Measurements from ENCODE around the gene SPAAR.
A peak's percentile ranks its signal among the peaks of the same experiment; 100 is the strongest.
"Not testable (repeated sequence)": the region's sequence is repeated elsewhere in the genome, so short reads cannot be mapped to it uniquely, and the experiment has no call there.

The SPAAR gene

GRCh38 chr9:35909274-35909673 lies at the start of gene SPAAR:
Gene SPAAR, plus strand, starts transcription at chr9:35909490. Its CDS starts 974 bp downstream, at chr9:35910464.
- no peak for DNase-seq

DNA sequence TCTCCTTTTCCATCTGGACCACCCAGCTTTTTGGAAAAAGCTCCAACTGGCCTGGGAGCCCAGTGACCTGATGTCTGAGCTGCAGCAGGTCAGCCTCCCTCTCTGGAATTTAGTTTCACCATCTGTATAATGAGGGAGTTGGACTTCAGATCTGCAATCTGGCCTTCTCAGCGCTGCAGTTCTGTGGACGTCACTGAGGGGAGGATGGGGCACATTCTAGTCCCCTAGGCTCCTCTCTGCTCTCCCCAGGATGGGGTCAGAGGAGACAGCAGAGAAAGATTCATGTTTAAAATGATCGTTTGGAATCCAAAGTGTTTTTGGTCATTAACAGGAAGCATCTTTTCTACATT lies 49.3 kb upstream of the SPAAR start:
- no peak for DNase-seq

GRCh38 chr9:35861161-35861897 lies 48.0 kb upstream of the SPAAR start:
- DNase-seq: no peak

DNA sequence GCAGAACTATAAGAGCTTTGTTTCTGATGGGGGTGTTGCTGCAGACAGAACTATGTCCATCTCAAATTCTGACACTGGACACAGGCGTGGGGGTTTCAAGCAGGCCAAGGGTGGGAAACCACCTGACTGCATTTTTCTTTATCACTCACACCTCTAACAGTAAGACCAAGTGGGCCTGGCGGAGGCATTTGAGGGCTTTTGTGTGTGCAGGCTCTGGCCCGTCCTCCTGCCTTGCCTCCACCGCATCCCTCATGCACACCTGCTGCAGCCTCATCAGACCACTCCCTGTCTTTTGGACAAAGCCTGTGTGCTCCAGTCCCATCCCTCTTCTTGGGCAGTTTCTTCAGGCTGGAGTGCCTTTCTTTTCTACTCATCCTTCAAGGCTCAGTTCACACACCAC lies 47.0 kb upstream of the SPAAR start:
- no peak for DNase-seq

DNA sequence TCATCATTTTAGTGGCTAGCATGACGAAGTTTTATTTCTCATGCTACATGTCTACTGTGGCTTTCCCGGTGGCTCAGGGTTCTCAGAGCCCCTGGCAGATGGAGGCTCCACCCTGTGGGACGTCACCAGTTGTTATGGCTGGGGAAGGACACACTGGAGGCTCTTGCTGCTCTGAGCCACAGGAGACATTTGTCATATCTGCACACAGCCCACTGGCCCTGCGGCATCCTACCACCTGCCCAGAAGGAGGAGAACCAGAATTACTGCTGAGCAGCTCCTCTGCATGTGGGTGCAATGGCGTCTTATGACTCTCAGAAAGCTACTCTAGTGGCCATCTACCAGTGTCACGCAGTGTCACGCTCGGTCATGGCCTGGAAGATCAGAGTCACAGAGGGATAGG lies 45.7 kb upstream of the SPAAR start:
- DNase-seq: no peak

DNA sequence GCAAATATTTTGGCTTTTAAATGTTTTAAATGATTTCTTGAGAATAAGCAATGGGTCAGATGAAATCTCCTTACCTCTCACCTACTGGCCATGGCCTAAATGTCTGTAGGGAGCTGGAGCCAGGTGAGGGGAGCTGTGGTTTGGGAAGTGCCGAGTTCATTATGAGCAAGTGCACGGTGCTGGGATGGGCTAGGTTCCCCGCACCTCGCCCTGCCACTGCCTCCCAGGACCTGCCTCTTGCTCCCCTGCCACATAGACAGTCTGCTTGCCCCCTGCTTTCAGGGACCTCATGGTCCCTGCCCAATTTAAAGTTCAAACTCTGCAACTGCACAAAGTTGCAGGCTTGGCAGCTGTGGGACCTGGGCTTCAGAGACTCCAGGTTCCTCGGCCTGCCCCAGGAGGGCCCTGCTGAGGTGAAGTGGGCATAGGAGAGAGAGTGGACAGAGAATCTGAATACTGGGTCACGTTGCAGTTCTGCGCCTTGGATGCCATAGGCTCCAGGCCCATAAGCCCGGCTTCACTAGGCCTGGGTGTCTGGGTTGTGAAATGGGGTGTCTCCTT lies 44.5 kb upstream of the SPAAR start:
- no peak for DNase-seq

GRCh38 chr9:35867538-35867937 lies 41.8 kb upstream of the SPAAR start:
- no peak for DNase-seq

DNA sequence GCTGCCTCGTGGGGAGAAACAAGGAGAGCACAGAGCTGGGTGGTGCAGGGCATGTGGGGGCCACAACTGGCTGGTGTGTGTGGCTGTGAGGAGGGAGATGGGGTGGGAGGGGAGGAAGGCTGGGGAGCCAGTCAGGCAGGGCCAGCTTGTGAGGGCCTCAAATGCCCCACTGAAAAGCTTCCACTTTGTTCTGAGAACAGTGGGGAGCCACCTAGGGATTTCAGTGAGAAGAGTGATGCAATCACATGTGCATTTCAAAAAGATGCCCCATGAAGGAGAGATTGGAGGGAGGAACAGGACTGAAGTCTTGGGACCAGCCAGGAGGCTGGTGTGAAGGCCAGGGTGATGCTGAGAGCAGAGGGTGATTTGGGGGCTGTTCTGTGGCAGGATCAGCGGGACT lies 40.4 kb upstream of the SPAAR start:
- DNase-seq: no peak

- DNase-seq: no peak
Measured at GRCh38 chr9:35869621-35870216, 39.6 kb upstream of the SPAAR start.

DNA sequence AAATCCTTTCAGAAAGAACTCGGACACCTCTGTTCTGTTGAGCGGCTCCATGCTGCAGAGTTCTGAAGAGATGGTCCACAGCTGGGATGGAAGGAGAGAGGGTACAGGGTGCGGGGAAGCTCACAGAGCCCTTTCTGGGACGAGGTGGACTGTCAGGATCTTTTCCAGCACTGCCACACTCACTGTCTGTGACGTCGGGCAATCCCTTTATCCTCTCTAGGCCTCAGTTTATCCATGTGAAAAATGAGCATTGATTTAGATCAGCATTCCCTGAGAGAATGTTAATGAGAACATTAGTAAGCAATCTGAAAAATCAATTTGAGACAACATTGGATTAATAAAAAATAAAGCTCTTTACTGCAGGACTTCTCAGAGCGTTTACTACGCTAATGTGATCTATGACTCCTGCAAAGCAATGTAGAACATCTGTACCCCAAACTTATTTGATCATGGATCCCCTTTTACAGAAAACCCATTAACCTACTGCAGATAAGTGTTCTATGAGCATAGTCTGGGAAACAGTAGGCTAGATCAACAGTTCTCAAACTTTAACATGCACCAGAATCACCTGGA lies 38.9 kb upstream of the SPAAR start, which contains the start of gene OR13J1:
Gene OR13J1 (minus strand): TSS at position 51 of the 573 bp plus-strand sequence. CDS start 0 bp downstream, at position 51.
- no peak for DNase-seq

DNA sequence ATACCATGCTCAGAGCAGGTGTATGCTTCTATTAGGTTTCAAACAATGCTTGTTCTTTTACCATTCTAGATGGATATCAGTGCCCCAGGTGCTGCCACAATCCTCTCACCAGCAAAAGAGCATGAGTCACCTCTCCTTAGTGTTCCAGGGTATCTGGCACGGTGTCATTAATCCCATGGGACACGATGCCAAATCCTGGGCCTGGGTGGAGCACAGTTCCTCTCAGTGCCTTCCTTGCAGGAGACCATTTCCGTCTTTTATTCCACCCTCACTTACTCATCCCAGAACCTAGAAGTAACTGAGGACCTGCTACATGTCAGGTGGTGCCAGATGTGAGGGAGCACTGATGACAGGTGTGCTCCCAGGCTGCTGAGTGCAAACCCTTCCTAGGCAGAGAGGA lies 37.7 kb upstream of the SPAAR start:
- no peak for DNase-seq

DNA sequence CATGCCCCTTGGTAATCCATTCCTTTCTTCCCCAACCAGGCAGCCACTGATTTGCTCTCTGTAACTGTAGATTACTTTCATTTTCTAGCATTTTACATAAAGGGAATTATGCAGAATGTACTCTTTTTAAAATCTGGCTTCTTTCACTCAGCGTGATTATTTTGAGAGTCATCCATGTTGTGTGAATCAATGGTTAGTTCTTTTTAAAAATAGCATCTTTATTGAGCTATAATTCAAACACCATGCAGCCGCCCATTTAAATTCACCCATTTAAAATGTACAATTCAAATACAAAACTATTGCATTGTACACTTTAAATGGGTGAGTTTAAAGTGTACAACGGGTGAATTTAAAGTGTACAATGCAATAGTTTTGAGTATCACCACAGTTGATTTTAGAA lies 36.8 kb upstream of the SPAAR start:
- no peak for DNase-seq

DNA sequence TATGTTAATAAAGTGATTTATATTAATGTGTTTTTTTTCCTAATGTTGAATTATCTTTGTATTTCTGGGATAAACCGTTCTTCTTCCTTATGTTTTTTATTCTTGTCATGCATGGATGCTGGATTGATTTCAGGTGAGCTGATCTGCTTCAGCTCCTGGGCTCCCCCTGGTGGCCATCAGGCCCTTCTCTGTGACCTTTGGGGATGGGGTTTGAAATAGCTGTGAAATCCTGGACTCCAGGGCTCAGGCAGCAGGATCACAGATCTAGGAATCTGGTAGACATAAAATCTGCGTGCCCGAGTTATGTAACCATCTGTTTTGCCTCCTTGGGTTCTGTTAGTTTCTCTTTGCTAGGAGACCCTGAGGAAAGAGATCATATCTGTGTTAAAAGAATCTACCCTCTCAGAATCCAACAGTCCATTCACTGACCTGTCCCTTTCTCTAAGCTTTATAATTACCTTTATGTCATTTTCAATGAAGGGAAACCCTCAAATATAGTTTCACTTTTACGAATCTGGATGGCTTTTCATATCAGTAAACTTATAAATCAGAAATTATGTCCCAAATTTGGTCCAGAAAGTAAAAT lies 26.9 kb upstream of the SPAAR start:
- peak; percentile 71 for DNase-seq

- DNase-seq: no peak
Measured at GRCh38 chr9:35882996-35883395, 26.3 kb upstream of the SPAAR start.

GRCh38 chr9:35884908-35885307 lies 24.4 kb upstream of the SPAAR start:
- DNase-seq: not testable (repeated sequence)

GRCh38 chr9:35891646-35892045 lies 17.6 kb upstream of the SPAAR start:
- DNase-seq: no peak

DNA sequence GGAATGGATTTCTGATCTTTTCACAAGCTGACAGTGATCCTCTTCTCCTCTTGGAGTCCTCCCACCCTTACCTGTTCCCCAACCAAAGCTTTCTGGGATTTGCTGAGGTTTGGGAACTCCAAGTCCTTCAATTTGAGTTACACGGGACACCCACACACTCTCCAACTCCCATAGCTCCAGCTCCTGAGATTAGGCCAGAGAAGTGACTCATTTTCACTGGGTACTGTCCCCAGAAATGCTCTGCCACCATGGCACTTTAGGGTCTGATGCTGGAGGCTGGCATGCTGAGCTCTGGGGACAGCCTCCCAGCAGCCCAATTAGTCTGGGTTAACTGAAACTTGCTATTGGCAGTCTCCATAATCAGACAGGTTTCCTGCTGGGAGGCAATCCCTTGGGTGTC lies 17.2 kb upstream of the SPAAR start:
- DNase-seq: no peak

DNA sequence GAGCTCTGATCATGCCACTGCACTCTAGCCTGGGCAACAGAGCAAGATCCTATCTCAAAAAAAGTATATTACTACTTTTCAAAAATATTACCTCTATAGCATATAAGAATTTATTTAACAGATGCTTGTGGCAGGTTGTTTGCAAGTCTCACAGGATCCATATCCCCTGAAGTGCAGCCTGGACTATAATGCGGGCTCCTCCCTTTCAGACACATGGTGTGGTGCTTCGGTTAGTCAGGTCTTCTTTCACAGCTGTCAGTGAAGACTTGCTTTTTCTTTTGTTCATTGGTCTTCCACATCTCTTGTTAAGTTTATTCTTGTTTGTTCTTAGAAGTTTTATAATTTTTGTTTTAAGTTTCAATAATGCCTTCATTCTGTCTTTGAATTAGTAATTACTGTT lies 12.7 kb upstream of the SPAAR start:
- no peak for DNase-seq

DNA sequence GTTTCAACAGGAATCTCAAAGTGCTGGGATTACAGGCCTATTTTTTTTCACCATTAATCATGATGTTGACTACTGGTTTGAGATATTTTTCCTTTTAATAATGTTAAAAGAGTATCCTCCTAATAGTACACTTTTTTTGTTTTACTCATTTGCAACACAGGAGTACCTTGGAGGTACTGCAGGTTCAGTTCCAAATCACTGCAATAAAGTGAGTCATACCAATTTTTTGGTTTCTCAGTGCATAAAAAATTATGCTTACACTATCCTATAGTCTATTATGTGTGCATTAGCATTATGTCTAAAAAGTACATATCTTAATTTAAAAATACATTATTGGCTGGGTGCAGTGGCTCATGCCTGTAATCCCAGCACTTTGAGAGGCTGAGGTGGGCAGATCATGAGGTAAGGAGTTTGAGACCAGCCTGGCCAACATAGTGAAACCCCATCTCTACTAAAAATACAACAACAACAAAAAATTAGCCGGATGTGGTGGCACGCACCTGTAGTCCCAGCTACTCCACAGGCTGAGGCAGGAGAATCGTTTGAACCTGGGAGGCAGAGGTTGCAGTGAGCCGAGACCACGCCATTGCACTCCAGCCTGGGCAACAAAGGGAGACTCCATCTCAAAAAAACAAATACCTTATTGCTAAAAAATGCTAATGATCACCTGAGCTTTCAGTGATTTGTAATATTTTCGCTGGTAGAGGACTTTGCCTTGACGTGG lies 11.8 kb upstream of the SPAAR start:
- DNase-seq: not testable (repeated sequence)

DNA sequence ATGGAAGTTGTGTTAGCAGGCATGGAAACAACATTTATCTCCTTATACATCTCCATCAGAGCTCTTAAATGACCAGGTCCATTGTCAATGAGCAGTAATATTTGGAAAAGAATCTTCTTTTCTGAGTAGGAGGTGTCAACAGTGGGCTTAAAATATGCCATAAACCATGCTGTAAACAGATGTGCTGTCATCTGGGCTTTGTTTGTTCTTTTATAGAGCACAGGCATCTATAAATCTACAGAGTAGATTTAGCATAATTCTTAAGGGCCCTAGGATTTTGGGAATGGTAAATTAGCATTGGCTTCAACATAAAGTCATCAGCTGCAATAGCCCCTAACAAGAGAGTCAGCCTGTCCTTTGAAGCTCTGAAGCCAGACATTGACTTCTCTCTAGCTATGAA lies 11.0 kb upstream of the SPAAR start:
- DNase-seq: no peak

DNA sequence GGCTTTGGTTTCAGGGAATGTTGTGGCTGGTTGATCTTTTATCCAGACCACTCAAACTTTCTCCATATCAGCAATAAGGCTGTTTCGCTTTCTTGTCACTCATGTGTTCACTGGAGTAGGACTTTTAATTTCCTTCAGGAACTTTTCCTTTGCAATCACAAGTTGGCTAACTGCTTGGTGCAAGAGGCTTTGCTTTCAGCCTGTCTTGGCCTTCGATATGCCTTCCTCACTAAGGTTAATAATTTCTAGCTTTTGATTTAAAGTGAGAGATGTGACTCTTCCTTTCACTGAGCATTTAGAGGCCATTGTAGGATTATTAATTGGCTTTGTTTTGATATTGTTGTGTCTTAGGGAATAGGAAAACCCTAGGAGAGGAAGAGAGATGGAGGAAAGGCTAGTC lies 10.3 kb upstream of the SPAAR start:
- DNase-seq: no peak

- peak; percentile 36 for DNase-seq
Measured at GRCh38 chr9:35903049-35903448, 6.2 kb upstream of the SPAAR start.

GRCh38 chr9:35904338-35904737 lies 5.0 kb upstream of the SPAAR start:
- no peak for DNase-seq
